HG03469 (cell line): ENCODE data around the gene NLRP10.
"Not testable (repeated sequence)": the region's sequence is repeated elsewhere in the genome, so short reads cannot be mapped to it uniquely, and the experiment has no call there.

ENCODE experiments used
- ATAC-seq: cut with Tn5 transposase; IDR thresholded peaks from one replicate; pipeline ENCODE4 v1.9.1; 2021; ENCODE audit warnings: mild to moderate bottlenecking, moderate library complexity, moderate number of reproducible peaks; ENCODE audit not compliant: unreplicated experiment

Gene NLRP10, protein sequence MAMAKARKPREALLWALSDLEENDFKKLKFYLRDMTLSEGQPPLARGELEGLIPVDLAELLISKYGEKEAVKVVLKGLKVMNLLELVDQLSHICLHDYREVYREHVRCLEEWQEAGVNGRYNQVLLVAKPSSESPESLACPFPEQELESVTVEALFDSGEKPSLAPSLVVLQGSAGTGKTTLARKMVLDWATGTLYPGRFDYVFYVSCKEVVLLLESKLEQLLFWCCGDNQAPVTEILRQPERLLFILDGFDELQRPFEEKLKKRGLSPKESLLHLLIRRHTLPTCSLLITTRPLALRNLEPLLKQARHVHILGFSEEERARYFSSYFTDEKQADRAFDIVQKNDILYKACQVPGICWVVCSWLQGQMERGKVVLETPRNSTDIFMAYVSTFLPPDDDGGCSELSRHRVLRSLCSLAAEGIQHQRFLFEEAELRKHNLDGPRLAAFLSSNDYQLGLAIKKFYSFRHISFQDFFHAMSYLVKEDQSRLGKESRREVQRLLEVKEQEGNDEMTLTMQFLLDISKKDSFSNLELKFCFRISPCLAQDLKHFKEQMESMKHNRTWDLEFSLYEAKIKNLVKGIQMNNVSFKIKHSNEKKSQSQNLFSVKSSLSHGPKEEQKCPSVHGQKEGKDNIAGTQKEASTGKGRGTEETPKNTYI

DNA sequence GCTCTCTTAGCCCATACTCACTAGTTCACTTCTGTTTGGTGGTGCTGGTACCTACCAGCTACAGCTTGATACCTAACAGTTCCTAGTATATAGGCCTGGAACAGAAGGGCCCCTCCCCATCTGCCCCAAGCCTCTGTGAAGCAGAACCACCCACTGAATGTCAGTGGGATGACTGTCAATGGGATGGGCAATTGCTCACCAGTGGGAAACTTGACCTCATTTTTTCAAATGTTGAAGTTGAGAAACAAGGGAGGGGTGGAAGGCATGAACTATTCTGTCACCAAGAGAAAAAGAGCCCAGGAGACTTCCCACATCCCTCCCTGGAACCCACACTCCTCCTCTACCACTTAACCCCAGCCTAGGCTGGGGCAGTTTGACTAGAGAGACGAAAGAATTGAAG, at the start of gene NLRP10:
Gene NLRP10 (minus strand): TSS at position 62 of the 400 bp plus-strand sequence. CDS start 1,952 bp downstream, outside the sequence.
- ATAC-seq: no peak

DNA sequence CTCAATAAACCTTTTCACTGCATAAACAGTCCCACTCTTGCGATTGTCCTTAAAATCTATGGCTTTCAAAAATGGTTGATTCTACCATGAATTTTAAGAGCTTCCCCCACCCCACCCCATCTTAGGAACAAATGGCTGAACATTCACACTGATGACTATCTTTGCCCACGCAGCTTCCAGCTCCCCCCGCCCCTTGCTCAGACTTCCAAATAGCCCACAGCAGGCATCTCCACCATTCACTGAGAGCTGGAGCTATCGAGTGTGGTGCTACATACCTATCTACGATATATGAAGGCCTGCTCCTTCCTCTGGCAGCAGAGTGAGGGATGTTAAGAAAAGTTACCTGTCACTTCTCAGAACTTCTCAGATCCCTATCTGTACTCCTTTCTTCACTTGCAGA, 48.6 kb upstream of the NLRP10 start:
- no peak for ATAC-seq

DNA sequence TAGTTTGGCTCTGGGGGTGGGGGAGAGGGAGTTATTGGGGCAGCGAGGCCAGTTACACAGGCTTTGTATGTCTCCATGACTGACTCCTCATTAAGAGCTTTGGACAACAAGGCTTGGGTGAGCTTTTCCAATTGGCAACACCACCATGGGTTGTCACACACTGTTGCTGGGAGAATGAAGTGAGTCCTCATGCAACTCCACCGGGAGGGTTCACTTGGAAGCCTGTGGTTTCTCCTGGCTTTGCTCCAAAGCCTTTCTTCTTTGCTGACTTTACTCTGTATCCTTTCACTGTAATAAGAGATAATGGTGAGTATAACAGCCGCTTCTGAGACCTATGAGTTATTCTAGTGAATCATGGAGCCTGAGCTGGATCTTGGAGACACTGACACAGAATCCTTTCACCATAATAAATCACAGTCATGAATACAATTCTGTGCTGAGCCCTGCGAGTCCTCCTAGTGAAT, 46.8 kb upstream of the NLRP10 start:
- no peak for ATAC-seq

DNA sequence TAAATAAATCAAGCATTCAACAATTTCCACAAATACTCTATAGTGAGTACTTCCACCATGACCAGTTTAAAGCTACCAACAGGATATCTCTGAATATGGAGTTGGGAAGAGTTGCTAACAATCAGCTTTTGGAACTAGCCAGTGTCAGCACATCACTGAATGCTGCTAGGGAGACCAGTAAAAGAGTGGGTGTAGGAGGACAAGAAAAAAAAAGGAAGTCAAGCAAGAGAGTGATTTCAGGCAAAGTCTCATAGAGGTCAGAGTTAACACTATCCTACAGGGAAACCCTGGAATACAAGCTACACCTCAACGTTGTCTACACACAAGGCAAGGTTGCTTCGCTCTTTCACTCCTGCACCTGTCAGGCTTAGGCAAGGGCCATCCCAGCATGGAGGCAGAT, 46.1 kb upstream of the NLRP10 start:
- ATAC-seq: no peak

DNA sequence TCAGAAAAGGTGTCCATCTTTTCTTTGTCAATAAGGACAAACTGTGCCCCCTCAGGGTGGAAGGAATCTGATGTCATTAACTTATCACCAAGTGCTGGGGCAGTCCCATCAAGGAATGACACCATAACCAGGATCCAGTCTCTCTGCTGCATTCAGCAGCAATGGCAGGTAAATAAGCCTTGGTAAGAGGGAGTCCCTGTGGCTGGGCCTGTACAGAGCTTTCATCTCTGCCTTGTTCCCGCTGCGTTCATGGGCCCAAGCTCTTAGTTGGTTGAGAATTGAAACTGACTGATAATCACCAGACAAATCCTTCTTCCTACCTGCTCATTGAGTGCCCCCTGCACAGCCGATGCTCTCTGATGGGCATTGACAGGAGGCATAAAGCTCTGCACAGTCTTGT, 44.6 kb upstream of the NLRP10 start:
- ATAC-seq: no peak

DNA sequence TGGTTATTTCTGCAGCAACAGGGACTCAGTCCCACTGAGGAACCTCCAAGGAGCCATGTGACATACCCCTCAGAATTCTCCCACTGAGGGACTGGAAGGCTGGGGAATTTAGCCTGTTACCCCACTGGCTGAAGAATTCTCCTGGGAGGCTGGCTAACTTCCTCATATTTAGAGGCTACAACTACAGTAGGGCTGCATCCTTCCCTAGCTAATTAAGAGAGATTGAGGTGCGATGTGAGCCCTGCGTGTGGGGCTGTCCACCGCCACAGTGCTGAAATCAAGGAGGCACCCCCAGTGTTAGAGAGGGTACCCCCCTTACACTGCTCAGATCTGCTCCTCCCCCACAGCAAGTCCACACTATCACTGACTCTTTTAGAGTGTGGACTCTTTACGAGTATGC, 43.0 kb upstream of the NLRP10 start:
- ATAC-seq: no peak

DNA sequence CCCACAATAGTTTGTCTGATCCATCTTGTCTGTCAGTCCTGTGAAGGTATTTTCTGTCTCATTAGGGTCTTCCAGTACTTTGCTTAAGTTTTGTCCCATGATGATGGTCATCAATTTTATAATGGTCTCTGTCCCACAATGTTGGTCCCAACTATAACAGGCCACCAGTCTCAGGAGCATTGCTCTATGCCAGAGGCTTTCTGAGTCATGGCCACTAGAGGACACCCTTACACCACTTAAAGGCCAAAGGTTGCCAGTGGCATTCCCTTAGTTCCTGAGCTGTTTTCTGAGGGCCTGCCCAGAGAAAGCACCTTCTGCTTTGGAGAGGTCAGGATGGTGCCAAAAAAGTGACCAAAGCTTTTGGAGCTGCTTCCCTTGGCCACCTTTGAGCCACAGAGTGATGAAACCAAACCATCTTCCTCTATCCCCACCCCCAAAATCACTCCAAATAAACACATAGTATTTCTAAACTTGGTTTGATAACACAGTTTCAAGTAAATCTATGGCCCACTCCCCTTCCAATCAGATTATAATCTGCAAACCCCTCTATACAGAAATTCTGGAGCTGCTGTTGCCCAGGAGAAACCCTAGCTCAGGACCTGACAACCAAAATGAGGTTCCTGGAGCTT, 41.2 kb upstream of the NLRP10 start:
- peak; percentile 76 for ATAC-seq

DNA sequence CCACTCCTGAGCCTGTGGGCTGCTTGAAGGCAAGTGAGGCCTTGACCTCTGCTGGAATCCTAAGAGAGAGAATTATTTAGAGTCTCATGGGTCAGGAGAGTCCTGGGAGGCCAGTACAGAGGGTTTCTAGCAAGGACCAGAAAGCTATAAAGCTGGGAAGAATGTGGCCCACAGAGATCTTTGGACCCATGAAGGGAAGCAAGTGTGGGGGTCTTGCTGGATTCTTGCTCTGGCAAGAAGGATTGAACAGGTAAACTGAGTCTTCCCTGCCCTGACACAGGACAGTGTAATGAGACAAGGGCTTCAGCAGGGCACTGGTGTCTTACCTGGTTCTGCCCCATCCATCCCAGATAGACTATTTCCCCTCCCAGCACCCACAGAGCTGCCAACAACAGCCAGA, 40.3 kb upstream of the NLRP10 start:
- ATAC-seq: no peak

DNA sequence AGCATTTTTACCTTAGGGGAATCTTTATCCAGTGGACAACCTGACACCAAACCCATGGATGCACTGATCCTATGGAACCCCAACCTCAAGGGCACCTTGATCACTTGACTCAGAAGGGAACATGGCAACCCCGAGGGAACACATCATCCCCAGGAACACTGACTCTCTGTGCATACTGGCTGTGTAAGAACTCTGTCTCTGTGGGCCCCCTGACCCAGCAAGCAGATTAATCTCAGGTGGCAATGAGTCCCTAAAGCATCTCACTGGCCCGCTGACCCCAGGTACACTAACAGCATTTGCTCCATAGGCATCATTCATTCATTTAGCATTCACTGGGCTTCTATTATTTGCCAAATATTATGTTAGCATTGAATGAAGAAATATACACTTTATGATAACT, 38.8 kb upstream of the NLRP10 start:
- no peak for ATAC-seq

DNA sequence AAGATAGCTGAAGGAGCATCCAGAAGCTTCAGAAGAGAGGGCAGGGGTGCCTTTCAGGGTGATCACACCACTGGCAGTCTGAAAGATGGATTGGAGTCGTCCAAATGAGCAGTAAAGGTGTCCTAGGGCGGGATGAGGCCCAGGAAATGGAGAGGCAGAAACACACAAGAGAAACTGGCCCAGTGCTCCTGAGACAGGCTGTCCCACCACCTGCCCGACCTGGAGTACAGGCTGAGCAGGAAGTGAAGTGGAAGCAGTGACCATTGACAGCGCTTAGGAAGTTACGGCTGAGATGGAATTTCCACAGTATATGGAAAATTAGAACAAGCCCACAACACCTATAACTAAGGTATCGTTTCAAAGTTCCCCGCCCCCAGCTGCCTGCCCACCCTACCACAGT, 37.9 kb upstream of the NLRP10 start:
- no peak for ATAC-seq

DNA sequence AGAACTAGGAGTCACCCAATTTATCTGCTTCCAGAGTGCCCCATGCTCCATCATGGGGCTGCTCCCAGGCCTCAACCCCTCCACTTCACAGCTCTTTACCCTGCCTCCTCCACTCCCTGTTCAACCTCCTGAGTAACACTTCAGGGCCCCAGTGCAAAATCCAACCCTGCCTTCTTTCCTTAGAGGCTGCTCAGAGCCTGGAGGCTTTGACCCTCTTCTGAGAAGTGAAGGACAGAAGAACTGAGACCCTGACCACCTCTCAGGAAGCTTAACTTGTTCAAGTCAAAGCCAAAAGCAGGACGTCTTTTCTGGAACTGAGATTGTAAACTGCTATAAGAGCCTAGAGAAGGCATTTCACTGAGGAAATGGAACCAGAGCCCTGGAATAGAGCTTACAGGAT, 37.4 kb upstream of the NLRP10 start:
- ATAC-seq: no peak

DNA sequence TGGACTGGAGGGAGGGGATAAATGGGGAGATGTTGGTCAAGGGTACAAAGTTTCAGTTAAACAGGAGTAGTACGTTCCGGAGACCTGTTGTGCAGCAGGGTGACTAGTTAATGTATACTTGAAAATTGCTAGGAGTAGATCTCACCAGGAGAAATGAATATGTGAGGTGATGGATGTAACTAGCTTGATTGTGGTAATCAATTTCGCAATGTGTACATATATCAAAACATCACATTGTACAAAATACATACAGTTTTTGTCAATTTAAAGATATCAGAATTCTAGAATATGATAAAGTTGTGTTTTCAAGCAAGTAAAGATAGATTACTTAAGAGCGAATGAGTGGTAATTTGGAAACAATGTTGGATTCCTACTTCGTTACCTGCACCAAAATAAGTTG, 35.1 kb upstream of the NLRP10 start:
- no peak for ATAC-seq

DNA sequence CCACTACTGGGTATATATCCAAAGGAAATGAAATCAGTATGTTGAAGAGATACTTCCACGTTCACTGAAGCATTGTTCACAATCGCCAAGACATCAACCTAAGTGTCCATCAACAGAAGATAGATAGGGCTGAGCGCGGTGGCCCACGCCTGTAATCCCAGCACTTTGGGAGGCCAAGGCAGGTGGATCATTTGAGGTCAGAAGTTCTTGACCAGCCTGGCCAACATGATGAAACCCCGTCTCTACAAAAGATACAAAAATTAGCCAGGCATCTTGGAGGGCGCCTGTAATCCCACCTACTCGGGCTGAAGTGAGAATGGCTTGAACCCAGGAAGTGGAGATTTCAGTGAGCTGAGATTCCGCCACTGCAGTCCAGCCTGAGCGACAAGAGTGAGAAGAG, 34.5 kb upstream of the NLRP10 start:
- no peak for ATAC-seq

DNA sequence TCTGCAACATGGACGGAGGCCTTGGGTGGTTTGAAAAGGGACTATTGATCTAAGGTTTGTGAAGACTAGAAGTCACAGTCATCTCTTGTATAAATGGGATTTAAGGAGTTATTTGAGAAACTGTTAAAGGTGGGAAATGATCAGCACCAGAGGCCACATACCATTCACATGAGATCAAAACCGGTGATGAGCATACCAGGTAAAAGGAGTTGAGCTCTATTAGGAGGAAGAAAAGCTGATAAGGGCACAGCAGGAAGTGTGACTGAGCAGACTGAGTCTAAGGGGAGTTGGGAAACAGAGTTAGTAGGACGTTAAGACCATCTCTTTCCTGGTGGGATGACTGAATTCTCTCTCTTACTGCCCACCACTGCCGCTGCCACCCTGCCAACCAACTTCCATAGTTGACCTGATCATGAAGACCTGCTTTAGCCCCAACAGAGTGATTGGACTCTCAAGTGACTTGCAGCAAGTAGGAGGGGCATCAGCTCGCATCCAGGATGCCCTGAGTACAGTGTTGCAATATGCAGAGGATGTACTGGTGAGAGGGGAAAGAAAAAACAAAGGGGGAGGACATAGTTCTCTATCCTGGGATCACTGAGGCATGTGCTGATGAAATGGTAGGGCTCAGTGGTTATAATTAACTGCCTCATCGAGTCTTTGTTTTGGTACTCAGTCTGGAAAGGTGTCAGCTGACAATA, 29.5 kb upstream of the NLRP10 start:
- ATAC-seq: no peak

DNA sequence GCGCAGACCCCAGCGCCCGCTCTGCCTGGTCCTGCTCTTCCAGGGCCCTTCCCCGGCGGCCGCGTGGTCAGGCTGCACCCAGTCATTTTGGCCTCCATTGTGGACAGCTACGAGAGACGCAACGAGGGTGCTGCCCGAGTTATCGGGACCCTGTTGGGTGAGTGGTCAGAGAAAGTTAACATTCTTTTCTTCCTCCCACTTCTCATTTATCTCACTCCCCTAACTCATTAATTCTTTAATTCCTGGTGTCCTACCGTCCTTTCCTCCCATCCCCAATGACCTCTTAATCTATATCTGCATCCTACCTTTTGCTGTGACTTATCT, 22.3 kb upstream of the NLRP10 start:
- ATAC-seq: not testable (repeated sequence)

DNA sequence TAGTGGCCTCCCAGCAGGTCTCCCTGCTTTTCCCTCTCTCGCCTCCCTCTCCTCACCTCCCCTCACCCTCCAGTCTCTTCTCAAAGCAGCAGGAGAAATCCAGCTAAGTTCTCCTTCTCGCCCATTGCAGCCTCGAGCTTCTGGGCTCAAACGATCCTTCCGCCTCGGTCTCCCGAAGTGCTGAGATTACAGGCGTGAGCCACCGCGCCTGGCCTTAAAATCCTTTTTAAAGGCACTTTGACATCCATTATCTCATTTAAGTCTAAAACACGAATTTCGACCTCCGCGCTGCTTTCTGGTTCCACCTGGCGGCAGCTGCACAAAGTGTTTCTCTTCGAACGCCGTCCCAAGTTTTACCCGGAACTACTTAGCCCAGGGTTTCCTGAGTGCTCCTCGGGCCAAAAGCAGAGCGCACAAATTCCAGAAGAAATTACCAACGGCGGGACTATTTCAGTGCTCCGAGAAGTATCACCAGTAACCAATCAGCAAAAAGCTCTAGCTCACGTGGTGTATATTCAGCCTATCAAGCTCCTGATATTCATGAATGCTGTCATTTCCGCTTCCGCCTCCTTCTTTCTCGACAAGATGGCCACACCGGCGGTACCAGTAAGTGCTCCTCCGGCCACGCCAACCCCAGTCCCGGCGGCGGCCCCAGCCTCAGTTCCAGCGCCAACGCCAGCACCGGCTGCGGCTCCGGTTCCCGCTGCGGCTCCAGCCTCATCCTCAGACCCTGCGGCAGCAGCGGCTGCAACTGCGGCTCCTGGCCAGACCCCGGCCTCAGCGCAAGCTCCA, 21.7 kb upstream of the NLRP10 start, which contains the start of gene EIF3F:
Gene EIF3F (plus strand): TSS at position 570 of the 792 bp plus-strand sequence. CDS start 16 bp downstream, at position 586.
- peak; percentile 93 for ATAC-seq

DNA sequence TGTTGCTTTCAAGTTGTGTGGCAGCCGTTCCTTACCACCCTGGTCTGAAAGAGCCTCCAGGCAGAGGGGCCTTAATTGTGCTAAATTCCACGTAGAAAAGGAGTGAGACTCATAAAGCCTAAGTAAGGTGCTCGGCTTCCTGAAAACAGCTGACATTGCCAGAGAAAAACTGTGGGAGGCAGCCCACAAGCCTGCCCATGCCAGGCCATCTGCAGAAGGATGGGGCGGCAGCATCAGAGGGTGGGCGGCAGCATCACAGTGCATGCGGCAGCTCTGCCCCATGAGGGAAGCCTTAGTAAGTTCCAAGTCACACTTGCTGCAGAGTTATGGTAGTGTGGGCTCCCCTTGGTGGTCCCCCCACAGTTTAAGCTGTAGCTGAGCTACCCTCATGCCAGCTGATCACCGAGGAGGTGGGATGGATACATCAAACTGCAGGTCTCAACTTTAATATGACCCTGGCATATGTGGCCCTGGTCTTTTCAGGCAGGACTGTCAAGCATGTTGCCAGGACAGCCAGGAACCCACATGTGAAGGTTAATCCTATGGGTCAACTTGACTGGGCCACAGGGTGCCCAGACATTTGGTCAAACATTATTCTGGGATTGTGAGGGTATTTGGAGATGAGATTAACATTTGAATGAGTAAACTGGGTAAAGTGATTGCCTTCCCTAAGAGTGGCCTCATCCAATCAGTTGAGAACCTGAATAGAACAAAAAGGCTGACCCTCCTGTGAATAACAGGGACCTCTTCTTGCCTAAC, 18.8 kb upstream of the NLRP10 start:
- ATAC-seq: no peak

DNA sequence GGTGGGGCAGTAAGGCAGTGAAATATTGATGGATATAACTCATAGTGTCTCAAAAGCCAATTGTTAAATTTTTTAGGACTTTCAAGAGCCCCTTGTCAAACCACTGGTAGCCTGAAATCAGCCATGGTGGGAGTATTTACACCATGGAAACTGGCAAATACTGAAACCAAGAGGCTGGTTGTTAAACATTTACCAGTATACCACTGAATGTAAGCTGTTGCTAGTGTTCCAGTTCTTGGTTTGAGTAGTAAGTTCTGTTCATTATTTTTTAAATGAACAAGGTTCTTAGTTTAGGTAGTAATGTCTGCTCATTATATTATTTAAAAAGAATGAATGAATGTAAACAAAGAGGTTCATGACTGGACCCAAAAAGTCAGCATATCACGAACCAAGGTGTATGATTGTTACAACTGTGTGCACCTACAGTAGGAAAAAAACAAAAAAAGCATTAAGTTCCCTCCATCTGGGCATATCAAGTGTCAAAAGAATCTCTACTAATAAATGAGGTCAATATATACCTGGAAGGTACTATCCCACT, 17.4 kb upstream of the NLRP10 start:
- peak; percentile 25 for ATAC-seq

DNA sequence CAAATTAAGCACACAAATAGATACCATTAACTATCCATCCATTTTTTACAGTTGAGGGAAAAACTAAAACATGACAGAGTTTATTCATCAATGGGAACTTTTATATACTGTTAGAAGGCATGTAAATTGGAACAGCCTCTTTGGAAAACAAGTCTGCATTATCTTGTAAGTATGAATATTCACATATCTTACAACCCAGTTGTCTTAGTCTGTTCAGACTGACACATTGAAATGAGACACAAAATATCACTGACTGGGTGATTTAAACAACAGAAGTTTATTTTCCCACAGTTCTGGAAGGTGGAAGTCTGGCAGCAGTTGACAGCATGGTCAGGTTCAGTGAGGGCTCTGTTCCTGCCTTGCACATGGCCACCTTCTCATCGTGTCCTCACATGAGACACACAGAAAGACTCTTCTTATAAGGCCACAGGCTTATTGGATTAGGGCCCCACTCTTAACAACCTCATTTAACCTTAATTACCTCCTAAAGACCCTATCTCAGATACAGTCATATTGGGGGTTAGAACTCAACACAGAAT, 16.4 kb upstream of the NLRP10 start:
- ATAC-seq: no peak
